Left colon (tissue), 2 donors: ENCODE measurements around the gene EID3. TPM values are rescaled to one million over a fixed set of nuclear protein-coding genes. Genes with fewer than 3 reads are reported as not detected.
"Not testable (repeated sequence)": the region's sequence is repeated elsewhere in the genome, so short reads cannot be mapped to it uniquely, and the experiment has no call there.

Experiments
- ATAC-seq: fragments of 200-7000 bp; cut with Tn5 transposase; one replicate; pipeline ENCODE4 v1.9.1; 2020; ENCODE audit warnings: mild to moderate bottlenecking, moderate library complexity
- DNase-seq, 2 donors: peaks; one replicate each; pipeline ENCODE4 v3.0.0-alpha.2; 2020
- intact Hi-C, 2 donors: fragments of 100-400 bp; cut with DNase I in 1 of 2; cut with micrococcal nuclease in 1 of 2; formaldehyde crosslinking; loops; one replicate each; pipeline versions ENCODE4 v1.11.2 to v1.14.0; 2022; cut with DNase I, micrococcal nuclease
- long read RNA-seq: library from polyadenylated mRNA; unstranded; transcript quantifications from one replicate; pipeline ENCODE4 v2.0.0, GENCODE V29; 2021
- total RNA-seq, 2 donors: library from RNA; stranded (reverse); fragmentation: NEBNext Ultra II Directional; extraction: Animal tissue kit (Norgen Biotek cat#: 25700); gene quantifications; one replicate each; pipeline ENCODE4 v1.2.1, GENCODE V29; 2021
- donor health status: DM: no; HTN: no; CAD: no.
- donor health status: DM: yes; HTN: yes; CAD: no.

EID3 gene
- total RNA-seq: 1 to 10 TPM; 2.4 to 2.5 TPM
- long read RNA-seq: 0 reads

- ATAC-seq (peak; percentile 96), DNase-seq (peak; percentile 85 to 92)
- intact Hi-C loops: loop anchor here in 1 of 2 donors (5.0 kb wide), 1 partner anchor 86 kb away; the partner anchor contains the start of gene TXNRD1
Observed at GRCh38 chr12:104303538-104304151, at the start of gene EID3. Gene EID3 (plus strand): TSS chr12:104303739. CDS start chr12:104303935, 196 bp downstream.

GRCh38 chr12:104257913-104258472 is 45.5 kb upstream of the EID3 start:
- ATAC-seq (no peak), DNase-seq (no peak)
- intact Hi-C loops: no loop called here

- DNase-seq (no peak), ATAC-seq (no peak)
- intact Hi-C loops: no loop called here
Observed at GRCh38 chr12:104258476-104259067, 45.0 kb upstream of the EID3 start.

GRCh38 chr12:104263026-104263425 is 40.5 kb upstream of the EID3 start:
- DNase-seq (no peak), ATAC-seq (no peak)
- intact Hi-C loops: loop anchor here in 1 of 2 donors (5.0 kb wide), 1 partner anchor 36 kb away; no protein-coding TSS in a partner anchor

GRCh38 chr12:104263580-104264358 is 39.8 kb upstream of the EID3 start:
- intact Hi-C loops: loop anchor here in 1 of 2 donors (5.0 kb wide), 1 partner anchor 36 kb away; no protein-coding TSS in a partner anchor
- no peak for DNase-seq
- no peak for ATAC-seq

GRCh38 chr12:104265436-104265835 is 38.1 kb upstream of the EID3 start:
- DNase-seq, ATAC-seq, intact Hi-C loops: not testable (repeated sequence)

GRCh38 chr12:104272938-104273337 is 30.6 kb upstream of the EID3 start:
- no peak for ATAC-seq
- DNase-seq: no peak
- intact Hi-C loops: no loop called here

GRCh38 chr12:104273503-104273902 is 30.0 kb upstream of the EID3 start:
- intact Hi-C loops: no loop called here
- DNase-seq (no peak), ATAC-seq (no peak)

GRCh38 chr12:104274811-104275210 is 28.7 kb upstream of the EID3 start:
- no peak for DNase-seq
- intact Hi-C loops: no loop called here
- ATAC-seq: no peak

- ATAC-seq (no peak), DNase-seq (no peak)
- intact Hi-C loops: no loop called here
Observed at GRCh38 chr12:104275689-104276088, 27.9 kb upstream of the EID3 start.

GRCh38 chr12:104276273-104277131 is 27.0 kb upstream of the EID3 start:
- peak; percentile 49 for ATAC-seq
- peak in 1 of 2 donors; percentile 30 for DNase-seq
- intact Hi-C loops: no loop called here

- ATAC-seq (no peak), DNase-seq (no peak)
- intact Hi-C loops: no loop called here
Observed at GRCh38 chr12:104279164-104279563, 24.4 kb upstream of the EID3 start.

GRCh38 chr12:104280111-104280510 is 23.4 kb upstream of the EID3 start:
- ATAC-seq (no peak), DNase-seq (no peak)
- intact Hi-C loops: loop anchor here in 1 of 2 donors (5.0 kb wide), 1 partner anchor 58 kb away; no protein-coding TSS in a partner anchor

- intact Hi-C loops: loop anchor here in 1 of 2 donors (5.0 kb wide), 1 partner anchor 59 kb away; no protein-coding TSS in a partner anchor
- DNase-seq: no peak
- no peak for ATAC-seq
Observed at GRCh38 chr12:104280717-104281458, 22.7 kb upstream of the EID3 start.

- ATAC-seq (no peak), DNase-seq (no peak)
- intact Hi-C loops: loop anchor here in 1 of 2 donors (5.0 kb wide), 1 partner anchor 59 kb away; no protein-coding TSS in a partner anchor
Observed at GRCh38 chr12:104281636-104282035, 21.9 kb upstream of the EID3 start.

GRCh38 chr12:104282109-104282508 is 21.4 kb upstream of the EID3 start:
- DNase-seq: no peak
- intact Hi-C loops: loop anchor here in 1 of 2 donors (5.0 kb wide), 1 partner anchor 60 kb away; no protein-coding TSS in a partner anchor
- ATAC-seq: no peak

GRCh38 chr12:104285740-104286515 is 17.6 kb upstream of the EID3 start:
- DNase-seq (peak; percentile 56 to 58), ATAC-seq (peak; percentile 58)
- intact Hi-C loops: no loop called here
